Spleen (tissue), 7 donors: ENCODE results near the gene PRKCA.

ENCODE experiments used
- POLR2A ChIP-seq, 3 donors: fragments of 450-650 bp; IDR thresholded peaks; one replicate each; pipeline ENCODE4 v1.5.1; 2017; ENCODE audit warnings: antibody characterized with exemption in 3 of 3, mild to moderate bottlenecking in 1 of 3
- TF ChIP-seq, protein P1 (sequence below), 11 experiments: fragments of 200-600 bp in 7 of 11; fragments of 450-650 bp in 4 of 11; sonication (generic) in 4 of 11; IDR thresholded peaks in 8 of 11; conservative IDR thresholded peaks in 3 of 11; 1 replicate in 7 of 11; 2 replicates in 4 of 11; pipeline versions ENCODE4 v1.4.0 to v1.8.0; 2016 to 2021; ENCODE audit warnings: antibody characterized with exemption in 11 of 11, inconsistent platforms in 4 of 11, mild to moderate bottlenecking in 1 of 11
- donor health status: DM: no; HTN: no; CAD: no; lungs with moderate emphysema.
- donor health status: DM: no; HTN: no; CAD: no.
- donor health status: DM: no; HTN: no; CAD: no.

DNA sequence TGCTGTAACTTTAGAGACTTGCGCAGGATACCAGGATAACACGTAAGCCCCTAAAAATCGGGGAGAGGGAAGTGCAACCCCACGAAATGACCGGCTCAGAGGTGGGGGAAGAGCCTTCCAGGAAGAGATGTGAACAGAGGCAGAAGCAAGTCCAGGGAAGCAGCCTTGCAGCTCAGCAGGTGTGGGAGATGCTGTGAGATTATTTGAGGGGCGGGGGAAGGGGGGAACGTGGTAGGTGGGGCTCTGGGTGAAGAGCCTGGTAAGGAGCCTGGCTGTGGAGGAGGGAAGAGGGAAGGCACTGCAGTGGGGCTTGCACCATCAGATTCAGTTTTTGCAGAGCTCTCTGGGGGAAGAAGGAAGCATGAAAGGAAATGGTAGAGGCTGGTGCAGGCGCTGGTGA lies 437.1 kb downstream of the PRKCA start:
- TF ChIP-seq POLR2A (IDR thresholded peaks at IDR 0.05) = no peak
- TF ChIP-seq, protein P1, sequence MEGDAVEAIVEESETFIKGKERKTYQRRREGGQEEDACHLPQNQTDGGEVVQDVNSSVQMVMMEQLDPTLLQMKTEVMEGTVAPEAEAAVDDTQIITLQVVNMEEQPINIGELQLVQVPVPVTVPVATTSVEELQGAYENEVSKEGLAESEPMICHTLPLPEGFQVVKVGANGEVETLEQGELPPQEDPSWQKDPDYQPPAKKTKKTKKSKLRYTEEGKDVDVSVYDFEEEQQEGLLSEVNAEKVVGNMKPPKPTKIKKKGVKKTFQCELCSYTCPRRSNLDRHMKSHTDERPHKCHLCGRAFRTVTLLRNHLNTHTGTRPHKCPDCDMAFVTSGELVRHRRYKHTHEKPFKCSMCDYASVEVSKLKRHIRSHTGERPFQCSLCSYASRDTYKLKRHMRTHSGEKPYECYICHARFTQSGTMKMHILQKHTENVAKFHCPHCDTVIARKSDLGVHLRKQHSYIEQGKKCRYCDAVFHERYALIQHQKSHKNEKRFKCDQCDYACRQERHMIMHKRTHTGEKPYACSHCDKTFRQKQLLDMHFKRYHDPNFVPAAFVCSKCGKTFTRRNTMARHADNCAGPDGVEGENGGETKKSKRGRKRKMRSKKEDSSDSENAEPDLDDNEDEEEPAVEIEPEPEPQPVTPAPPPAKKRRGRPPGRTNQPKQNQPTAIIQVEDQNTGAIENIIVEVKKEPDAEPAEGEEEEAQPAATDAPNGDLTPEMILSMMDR (IDR thresholded peaks at IDR 0.05 in 8 of 11, conservative IDR thresholded peaks at IDR 0.05 in 3 of 11) = no peak
